ENCODE results near the gene EFHB.
"Not testable (repeated sequence)": the region's sequence is repeated elsewhere in the genome, so short reads cannot be mapped to it uniquely, and the experiment has no call there.

EFHB gene

GRCh38 chr3:19934098-19934566 is at the start of gene EFHB:
Gene EFHB (minus strand): TSS chr3:19934217. CDS start chr3:19934018, 199 bp downstream.
- DNase-seq, result peak in 1 of 2 donors; percentile 33

GRCh38 chr3:19972054-19972453 is 38.0 kb upstream of the EFHB start:
- DNase-seq, result no peak

- DNase-seq, result no peak
These were observed 36.3 kb upstream of the EFHB start for GRCh38 chr3:19970327-19970726.

DNA sequence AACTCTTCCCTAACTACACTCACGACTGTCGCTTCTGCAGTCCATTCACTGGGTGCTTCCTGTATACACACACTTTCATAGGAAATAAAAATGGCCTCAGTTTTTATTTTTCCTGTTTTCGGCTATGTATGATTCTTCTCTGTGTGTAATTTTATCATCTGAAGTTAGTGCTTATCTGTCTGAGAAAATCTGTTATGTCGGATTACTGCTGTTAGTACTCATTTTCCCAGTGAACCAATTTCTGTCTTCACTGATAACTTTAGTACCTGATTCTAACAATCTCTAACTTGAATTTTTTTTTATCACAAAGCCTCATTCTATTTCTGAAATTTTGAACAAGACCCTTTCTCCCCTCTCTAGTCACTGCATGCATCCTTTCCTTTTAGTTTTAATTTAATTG is 33.8 kb upstream of the EFHB start:
- no peak for DNase-seq

DNA sequence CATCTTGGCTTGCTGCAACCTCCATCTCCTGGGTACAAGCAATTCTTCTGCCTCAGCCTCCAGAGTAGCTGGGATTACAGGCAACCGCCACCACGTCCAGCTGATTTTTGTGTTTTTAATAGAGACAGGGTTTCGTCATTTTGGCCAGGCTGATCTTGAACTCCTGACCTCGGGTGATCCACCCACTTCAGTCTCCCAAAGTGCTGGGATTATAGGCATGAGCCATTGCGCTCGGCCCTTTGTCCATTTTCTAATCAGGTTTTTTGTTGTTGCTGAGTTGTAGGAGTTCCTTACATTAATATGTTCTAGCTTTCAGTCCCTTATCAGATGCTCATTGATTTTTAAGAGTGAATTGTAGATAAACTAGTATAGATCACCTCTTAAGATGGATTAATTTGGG is 33.2 kb upstream of the EFHB start:
- no peak for DNase-seq

- DNase-seq, result no peak
These were observed 27.9 kb upstream of the EFHB start for GRCh38 chr3:19961960-19962359.

- no peak for DNase-seq
These were observed 26.7 kb upstream of the EFHB start for GRCh38 chr3:19960696-19961095.

DNA sequence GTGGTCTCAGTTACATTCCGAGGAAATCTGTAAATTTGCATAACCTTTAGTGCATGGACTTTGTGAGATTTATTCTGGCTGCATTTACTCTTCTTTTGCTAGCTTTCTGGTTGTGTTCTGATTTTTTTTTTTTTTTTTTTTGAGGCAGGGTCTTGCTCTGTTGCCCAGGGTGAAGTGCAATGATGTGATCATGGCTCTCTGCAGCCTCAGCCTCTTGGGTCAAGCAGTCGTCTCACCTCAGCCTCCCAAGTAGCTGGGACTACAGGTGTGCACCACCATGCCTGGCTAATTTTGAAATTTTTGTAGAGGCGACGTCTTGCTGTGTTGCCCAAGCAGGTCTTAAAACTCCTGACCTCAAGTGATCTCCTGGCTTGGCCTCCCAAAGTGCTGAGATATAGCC is 25.5 kb upstream of the EFHB start:
- no peak for DNase-seq

GRCh38 chr3:19957354-19957753 is 23.3 kb upstream of the EFHB start:
- DNase-seq, result not testable (repeated sequence)

DNA sequence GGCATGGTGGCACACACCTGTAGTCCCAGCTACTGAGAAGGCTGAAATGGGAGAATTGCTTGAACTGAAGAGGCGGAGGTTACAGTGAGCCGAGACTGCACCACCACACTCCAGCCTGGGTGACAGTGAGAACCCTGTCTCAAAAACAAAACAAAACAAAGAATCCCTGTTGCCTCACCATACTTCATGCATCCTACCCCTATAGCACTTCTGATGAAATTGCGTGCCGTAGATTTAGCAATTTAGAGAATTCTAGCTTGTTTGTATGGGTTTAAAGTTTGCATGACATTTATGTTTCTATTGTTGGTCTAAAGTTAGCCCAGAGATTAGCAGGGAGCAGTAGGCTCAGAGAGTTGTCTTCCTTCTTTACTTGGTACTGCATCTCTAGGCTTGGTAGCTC is 20.7 kb upstream of the EFHB start:
- DNase-seq, result no peak

DNA sequence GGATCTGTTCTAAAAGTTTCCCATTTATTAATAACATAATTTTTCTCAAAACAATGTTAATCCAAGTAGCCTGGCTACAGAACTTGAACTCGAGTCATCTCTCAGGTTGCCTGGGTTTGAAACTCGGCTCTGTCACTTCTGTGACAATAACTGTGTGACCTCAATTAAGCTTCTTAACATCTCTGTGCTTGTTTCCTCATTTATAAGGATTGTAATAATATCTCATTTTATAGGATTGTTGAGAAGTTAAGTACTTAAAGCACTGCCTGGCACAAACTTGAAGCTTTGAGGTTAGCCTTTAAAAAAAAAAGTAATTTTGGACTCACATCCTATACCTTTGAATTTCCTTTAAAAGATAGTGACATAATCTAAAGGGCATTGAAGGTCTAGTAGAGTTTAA is 16.3 kb upstream of the EFHB start:
- DNase-seq, result no peak

DNA sequence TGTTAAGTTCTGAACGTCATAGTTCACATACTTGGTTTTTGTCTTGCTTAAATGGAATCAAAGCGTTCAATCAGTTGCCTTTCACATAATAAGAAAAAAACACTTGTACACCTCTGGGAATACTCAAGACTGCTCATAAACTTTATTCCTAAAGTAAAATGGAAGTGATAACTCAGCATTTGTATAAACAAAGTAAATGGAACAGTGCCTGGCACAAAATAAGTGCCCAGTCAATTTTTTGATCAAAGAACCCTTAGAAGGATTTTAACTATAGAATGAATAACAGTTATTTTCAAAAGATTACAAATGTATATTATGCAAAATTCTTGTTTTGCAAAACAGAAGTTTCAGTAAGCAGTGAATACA is 14.2 kb upstream of the EFHB start:
- DNase-seq, result no peak

GRCh38 chr3:19947549-19948225 is 13.7 kb upstream of the EFHB start:
- DNase-seq, result peak; percentile 44 to 51

GRCh38 chr3:19946832-19947548 is 13.0 kb upstream of the EFHB start, which contains the start of gene RAB5A:
Gene RAB5A (plus strand): TSS chr3:19947097. CDS start chr3:19950899, 3,802 bp downstream.
- DNase-seq, result peak; percentile 96 to 97

DNA sequence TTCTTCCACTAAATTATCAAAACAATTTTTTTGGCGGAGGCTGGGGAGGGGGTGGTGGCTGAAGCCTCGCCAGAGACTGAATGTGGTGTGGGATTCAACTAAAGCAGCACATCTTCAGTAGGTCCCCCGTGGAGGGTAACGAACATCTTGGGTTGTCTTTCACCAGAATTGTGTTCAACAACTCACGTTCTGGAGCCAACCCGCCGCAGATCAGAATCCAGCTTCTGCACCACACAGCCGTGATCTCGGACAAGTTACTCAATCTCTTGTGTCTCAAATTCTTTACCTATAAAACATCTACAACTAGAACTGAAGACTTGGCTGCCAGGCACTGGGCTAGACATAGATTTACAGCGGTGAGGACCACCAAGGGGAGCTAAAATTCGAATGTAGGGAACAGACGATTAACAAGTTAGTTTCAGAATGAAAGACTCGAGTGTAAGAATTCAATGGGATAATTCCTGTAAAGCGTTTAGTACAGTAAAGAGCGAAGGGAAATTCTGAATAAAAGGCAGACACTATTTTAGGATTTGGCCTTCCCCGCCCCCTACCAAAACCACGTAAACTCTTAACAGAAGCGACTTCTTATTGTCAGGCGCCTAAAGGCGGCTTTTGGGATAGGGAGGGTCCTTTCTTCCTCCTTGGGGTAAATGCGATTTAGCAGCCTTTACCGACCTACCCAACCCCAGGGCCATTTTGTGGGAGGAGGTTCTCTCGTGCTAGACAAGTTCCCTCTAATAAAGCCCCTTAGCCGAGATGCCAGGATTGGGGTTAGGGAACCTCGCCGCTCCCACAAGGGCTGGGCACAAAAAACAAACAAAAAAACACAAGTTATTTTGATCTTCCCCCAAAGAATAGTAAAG is 12.2 kb upstream of the EFHB start:
- no peak for DNase-seq

GRCh38 chr3:19945534-19945933 is 11.5 kb upstream of the EFHB start:
- no peak for DNase-seq

GRCh38 chr3:19940643-19941042 is 6.6 kb upstream of the EFHB start:
- no peak for DNase-seq

DNA sequence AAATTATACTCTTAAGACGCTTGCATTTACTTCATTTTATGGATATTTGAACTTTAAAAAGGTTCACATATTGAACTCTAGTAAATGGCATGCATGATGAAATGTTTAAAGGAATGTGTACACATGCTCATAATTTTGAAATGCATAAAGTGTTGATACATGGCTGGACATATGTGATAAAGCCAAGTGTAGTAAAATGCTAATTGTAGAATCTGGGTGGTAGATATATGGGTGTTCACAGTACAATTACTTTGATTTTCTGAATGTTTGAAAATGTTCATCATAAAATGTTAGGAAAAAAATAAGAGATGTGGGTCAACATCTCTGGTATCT is 4.2 kb upstream of the EFHB start:
- no peak for DNase-seq

GRCh38 chr3:19937459-19938294 is 3.7 kb upstream of the EFHB start:
- no peak for DNase-seq

- DNase-seq, result no peak
These were observed 1.6 kb downstream of the EFHB start for GRCh38 chr3:19932422-19932821.

DNA sequence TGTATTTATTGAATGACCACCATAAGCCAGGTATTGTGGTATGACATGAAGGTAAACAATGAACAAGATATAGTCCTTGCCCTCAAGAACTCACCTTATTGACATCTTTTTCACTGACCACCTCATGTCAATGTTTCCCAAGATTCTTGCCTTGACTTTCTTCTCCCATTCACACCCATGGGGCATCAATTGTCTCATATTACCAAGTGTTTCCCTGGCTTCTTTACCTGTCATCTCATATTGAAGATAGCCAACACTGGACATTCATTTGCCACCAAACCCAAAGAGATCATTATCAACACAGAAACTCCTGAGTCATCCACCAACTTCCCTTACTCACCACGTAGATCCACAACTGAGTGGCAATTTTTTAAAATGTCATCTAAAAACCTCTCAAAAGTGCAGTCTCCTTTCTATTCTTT is 2.2 kb downstream of the EFHB start:
- DNase-seq, result no peak

- DNase-seq, result peak; percentile 37 to 41
These were observed 2.8 kb downstream of the EFHB start for GRCh38 chr3:19931180-19931692.

All from stimulated activated CD4-positive, alpha-beta T cell treated with anti-CD3 and anti-CD28 coated beads, Interleukin-2, amount 100 ng/mL, for 24 hours (primary cell).